Karpas-422 (cell line): ENCODE results near the gene PEX11G. TPM values are rescaled to one million over a fixed set of nuclear protein-coding genes. Genes with fewer than 3 reads are reported as not detected.

ENCODE experiments used
- DNase-seq: peaks from one replicate; pipeline ENCODE4 v3.0.0-alpha.2; 2015
- H2AFZ ChIP-seq: fragments of 200-600 bp; sonication (generic); 2 replicates; pipeline ENCODE4 v1.6.1; 2014; ENCODE audit warnings: antibody characterized with exemption, low read length, mixed read lengths
- H3K27ac ChIP-seq: fragments of 200-600 bp; sonication (generic); 2 replicates; pipeline ENCODE4 v1.5.1; 2014; ENCODE audit warnings: mild to moderate bottlenecking, low read length, moderate library complexity
- H3K27me3 ChIP-seq: fragments of 200-600 bp; sonication (generic); 2 replicates; pipeline ENCODE4 v1.6.1; 2014; ENCODE audit warnings: low read length, mixed read lengths
- H3K36me3 ChIP-seq: fragments of 200-600 bp; sonication (generic); 2 replicates; pipeline ENCODE4 v1.6.1; 2014; ENCODE audit warnings: low read length, mixed read lengths; ENCODE audit not compliant: insufficient read depth
- H3K4me1 ChIP-seq: fragments of 200-600 bp; sonication (generic); 2 replicates; pipeline ENCODE4 v1.6.1; 2014; ENCODE audit warnings: mild to moderate bottlenecking, low read length, mixed read lengths
- H3K4me2 ChIP-seq: fragments of 200-600 bp; sonication (generic); 2 replicates; pipeline ENCODE4 v1.6.1; 2014; ENCODE audit warnings: low read length, low read depth, mild to moderate bottlenecking; ENCODE audit not compliant: poor library complexity, severe bottlenecking
- H3K4me3 ChIP-seq: fragments of 200-600 bp; sonication (generic); 2 replicates; pipeline ENCODE4 v1.5.1; 2014; ENCODE audit warnings: mild to moderate bottlenecking, antibody characterized with exemption, low read length, mixed read lengths
- H3K79me2 ChIP-seq: fragments of 200-600 bp; sonication (generic); 2 replicates; pipeline ENCODE4 v1.6.1; 2014; ENCODE audit warnings: mild to moderate bottlenecking, low read length, mixed read lengths
- H3K9ac ChIP-seq: fragments of 200-600 bp; sonication (generic); 2 replicates; pipeline ENCODE4 v1.6.0; 2014; ENCODE audit warnings: low read length
- H3K9me2 ChIP-seq: fragments of 200-600 bp; sonication (generic), shearing (Covaris generic); replicated peaks from 2 replicates; pipeline ENCODE4 v1.6.0; 2014; ENCODE audit warnings: mild to moderate bottlenecking, low read length, moderate library complexity; ENCODE audit not compliant: insufficient read depth
- H3K9me3 ChIP-seq: fragments of 300-700, 200-600 bp; sonication (generic); 2 replicates; pipeline ENCODE4 v1.6.1; 2014; ENCODE audit warnings: low read length, mixed read lengths
- H4K20me1 ChIP-seq: fragments of 200-600 bp; sonication (generic); 2 replicates; pipeline ENCODE4 v1.6.1; 2014; ENCODE audit warnings: mild to moderate bottlenecking, antibody characterized with exemption, low read length, low read depth; ENCODE audit not compliant: insufficient read depth
- total RNA-seq: library from RNA; depleted of rRNA; stranded (reverse); fragments of >200 nt; shearing (Covaris generic); gene quantifications from 2 replicates; pipeline ENCODE4 v1.2.3, GENCODE V29; 2014; ENCODE audit warnings: low replicate concordance

PEX11G gene
- total RNA-seq, 1 experiment from 2014 or later = 1.0 TPM

GRCh38 chr19:7480222-7480969 is 8.4 kb downstream of the PEX11G start:
- Histone ChIP-seq H2AFZ (no peak overlapping the region), H4K20me1 (no peaks in the 10 kb centered on the region)

GRCh38 chr19:7478843-7479227 is 10.0 kb downstream of the PEX11G start:
- H4K20me1 ChIP-seq = no peaks in the 10 kb centered on the region
- H3K79me2 ChIP-seq = no peaks in the 10 kb centered on the region
- H3K27me3 ChIP-seq = no peaks in the 10 kb centered on the region
- no peak overlapping the region for H3K4me2 ChIP-seq
- H2AFZ ChIP-seq = no peak overlapping the region
- no peaks in the 10 kb centered on the region for H3K36me3 ChIP-seq
- no peak overlapping the region for H3K9ac ChIP-seq
- no peaks in the 10 kb centered on the region for H3K9me3 ChIP-seq
- no peak for DNase-seq
- no peaks in the 10 kb centered on the region for H3K4me1 ChIP-seq
- H3K27ac ChIP-seq = no peak overlapping the region
- H3K9me2 ChIP-seq = no peaks in the 10 kb centered on the region
- no peak overlapping the region for H3K4me3 ChIP-seq

More at GRCh38 chr19:7480222-7480969, 8.4 kb downstream of the PEX11G start:
- H3K27ac ChIP-seq = no peak overlapping the region
- no peaks in the 10 kb centered on the region for H3K4me1 ChIP-seq
- H3K9me2 ChIP-seq = no peaks in the 10 kb centered on the region
- H3K9ac ChIP-seq = no peak overlapping the region
- no peak overlapping the region for H3K4me2 ChIP-seq
- no peak overlapping the region for H3K4me3 ChIP-seq
- DNase-seq = no peak
- H3K79me2 ChIP-seq = no peaks in the 10 kb centered on the region
- no peaks in the 10 kb centered on the region for H3K9me3 ChIP-seq
- no peaks in the 10 kb centered on the region for H3K27me3 ChIP-seq
- H3K36me3 ChIP-seq = no peaks in the 10 kb centered on the region

GRCh38 chr19:7478173-7478842 is 10.5 kb downstream of the PEX11G start:
- no peak overlapping the region for H3K4me3 ChIP-seq
- no peak overlapping the region for H3K4me2 ChIP-seq
- H3K4me1 ChIP-seq = no peaks in the 10 kb centered on the region
- no peak overlapping the region for H2AFZ ChIP-seq
- no peak overlapping the region for H3K27ac ChIP-seq
- no peaks in the 10 kb centered on the region for H3K36me3 ChIP-seq
- DNase-seq = no peak
- no peaks in the 10 kb centered on the region for H3K9me3 ChIP-seq
- no peaks in the 10 kb centered on the region for H3K9me2 ChIP-seq
- H4K20me1 ChIP-seq = no peaks in the 10 kb centered on the region
- H3K27me3 ChIP-seq = no peaks in the 10 kb centered on the region
- H3K9ac ChIP-seq = no peak overlapping the region
- no peaks in the 10 kb centered on the region for H3K79me2 ChIP-seq

- Histone ChIP-seq H3K27me3 (no peaks in the 10 kb centered on the region), H3K4me1 (peaks cover 3% of the 10 kb centered on the region; the same call in 1 of the 2 replicates), H4K20me1 (no peaks in the 10 kb centered on the region), H2AFZ (no peak overlapping the region), H3K9me2 (no peaks in the 10 kb centered on the region), H3K4me2 (no peak overlapping the region), H3K27ac (no peak overlapping the region), H3K4me3 (no peak overlapping the region), H3K9me3 (no peaks in the 10 kb centered on the region), H3K9ac (no peak overlapping the region), H3K79me2 (no peaks in the 10 kb centered on the region), H3K36me3 (no peaks in the 10 kb centered on the region)
- DNase-seq = no peak
These were observed 11.1 kb downstream of the PEX11G start for GRCh38 chr19:7477758-7478157.

GRCh38 chr19:7476777-7477494 is 11.9 kb downstream of the PEX11G start:
- Histone ChIP-seq H3K4me2 (no peak overlapping the region), H3K79me2 (no peaks in the 10 kb centered on the region), H3K4me1 (peaks cover 3% of the 10 kb centered on the region; the same call in 1 of the 2 replicates), H3K9ac (no peak overlapping the region), H3K9me2 (no peaks in the 10 kb centered on the region), H4K20me1 (no peaks in the 10 kb centered on the region), H3K36me3 (no peaks in the 10 kb centered on the region), H3K4me3 (no peak overlapping the region), H3K27me3 (no peaks in the 10 kb centered on the region), H3K9me3 (no peaks in the 10 kb centered on the region), H3K27ac (no peak overlapping the region), H2AFZ (no peak overlapping the region)
- no peak for DNase-seq

- H4K20me1 ChIP-seq = no peaks in the 10 kb centered on the region
- H3K9me2 ChIP-seq = no peaks in the 10 kb centered on the region
- H3K4me2 ChIP-seq = no peak overlapping the region
- no peaks in the 10 kb centered on the region for H3K79me2 ChIP-seq
- no peak for DNase-seq
- no peaks in the 10 kb centered on the region for H3K27me3 ChIP-seq
- H3K4me3 ChIP-seq = no peak overlapping the region
- no peak overlapping the region for H3K27ac ChIP-seq
- peaks cover 3% of the 10 kb centered on the region; the same call in 1 of the 2 replicates for H3K4me1 ChIP-seq
- no peaks in the 10 kb centered on the region for H3K9me3 ChIP-seq
- H2AFZ ChIP-seq = no peak overlapping the region
- H3K9ac ChIP-seq = no peak overlapping the region
- H3K36me3 ChIP-seq = no peaks in the 10 kb centered on the region
These were observed 12.6 kb downstream of the PEX11G start for GRCh38 chr19:7476241-7476640.

GRCh38 chr19:7475665-7476064 is 13.2 kb downstream of the PEX11G start:
- no peak overlapping the region for H2AFZ ChIP-seq
- no peak overlapping the region for H3K4me2 ChIP-seq
- no peaks in the 10 kb centered on the region for H4K20me1 ChIP-seq
- no peaks in the 10 kb centered on the region for H3K9me3 ChIP-seq
- no peak for DNase-seq
- no peaks in the 10 kb centered on the region for H3K36me3 ChIP-seq
- H3K4me3 ChIP-seq = no peak overlapping the region
- H3K4me1 ChIP-seq = peaks cover 3% of the 10 kb centered on the region; the same call in 1 of the 2 replicates
- H3K9me2 ChIP-seq = no peaks in the 10 kb centered on the region
- H3K9ac ChIP-seq = no peak overlapping the region
- no peak overlapping the region for H3K27ac ChIP-seq
- no peaks in the 10 kb centered on the region for H3K27me3 ChIP-seq
- no peaks in the 10 kb centered on the region for H3K79me2 ChIP-seq
